Activated CD4-positive, alpha-beta T cell treated with anti-CD3 and anti-CD28 coated beads, Interleukin-2, amount 50 U/mL, for 48 hours (primary cell): ENCODE measurements around the gene THAP11.
"Not testable (repeated sequence)": the region's sequence is repeated elsewhere in the genome, so short reads cannot be mapped to it uniquely, and the experiment has no call there.

Experiments used
- DNase-seq, 2 experiments: peaks; one replicate each; pipeline ENCODE4 v3.0.0-alpha.2; 2020

The THAP11 gene

GRCh38 chr16:67864044-67864443 lies 21.9 kb downstream of the THAP11 start:
- DNase-seq = not testable (repeated sequence)

DNA sequence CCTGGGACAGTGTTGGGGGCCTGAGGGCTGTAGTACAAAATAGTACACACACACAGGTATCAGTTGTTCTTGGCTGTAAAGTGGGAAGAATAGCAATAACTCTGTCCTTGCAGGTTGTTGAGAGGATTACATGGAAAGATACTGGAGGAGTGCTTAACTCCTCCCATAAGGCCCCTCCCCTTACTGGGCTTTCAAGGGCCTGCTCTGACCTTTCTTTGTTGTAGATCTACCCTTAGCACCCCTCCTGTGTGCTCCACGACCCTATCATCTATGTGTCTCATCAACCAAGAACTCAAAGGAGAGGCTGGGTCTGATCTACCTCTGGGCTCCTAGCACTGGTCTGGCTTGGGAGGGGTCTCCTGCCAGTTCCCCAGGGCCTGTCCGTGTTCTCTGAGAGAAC lies 22.5 kb downstream of the THAP11 start:
- no peak for DNase-seq

DNA sequence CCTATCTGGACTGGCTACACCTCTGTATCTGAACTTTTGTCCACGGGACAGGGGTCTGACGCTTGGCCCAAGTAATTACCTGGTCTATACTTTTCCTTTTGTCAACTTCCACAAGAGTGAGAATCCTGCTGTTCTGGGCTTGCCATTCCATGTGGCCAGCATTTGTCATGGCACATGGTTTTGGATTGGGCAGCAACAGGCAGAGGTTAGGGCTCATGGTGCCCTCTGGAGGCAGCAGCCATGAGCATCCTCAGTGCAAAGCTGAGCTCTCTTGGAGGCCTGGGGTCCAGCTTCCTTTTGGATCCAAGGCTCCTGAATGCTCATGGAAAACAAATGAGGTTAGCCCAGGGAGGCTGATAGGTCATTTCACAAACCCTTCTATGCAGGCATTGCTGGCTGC lies 23.2 kb downstream of the THAP11 start:
- DNase-seq = no peak

- no peak for DNase-seq
These were observed 26.2 kb downstream of the THAP11 start for GRCh38 chr16:67868290-67868689.

DNA sequence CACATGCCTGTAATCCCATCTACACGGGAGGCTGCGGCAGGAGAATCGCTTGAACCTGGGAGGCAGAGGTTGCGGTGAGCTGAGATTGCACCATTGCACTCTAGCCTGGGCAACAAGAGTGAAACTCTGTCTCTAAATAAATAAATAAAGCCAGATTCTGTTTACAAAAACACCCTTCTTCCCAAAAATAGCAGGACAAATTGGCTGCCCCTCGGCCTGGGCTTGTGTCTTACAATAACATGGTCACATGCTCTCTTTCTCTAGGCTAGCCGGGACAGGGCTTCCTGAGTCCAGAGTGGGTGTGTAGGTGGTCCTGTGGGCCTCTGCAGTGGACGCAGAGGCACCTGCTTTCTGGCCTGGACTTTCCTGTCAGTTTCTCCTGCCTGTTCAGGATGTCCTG lies 27.5 kb downstream of the THAP11 start:
- DNase-seq = no peak

GRCh38 chr16:67871256-67871655 lies 29.1 kb downstream of the THAP11 start:
- no peak for DNase-seq

GRCh38 chr16:67872131-67872630 lies 30.1 kb downstream of the THAP11 start:
- no peak for DNase-seq

DNA sequence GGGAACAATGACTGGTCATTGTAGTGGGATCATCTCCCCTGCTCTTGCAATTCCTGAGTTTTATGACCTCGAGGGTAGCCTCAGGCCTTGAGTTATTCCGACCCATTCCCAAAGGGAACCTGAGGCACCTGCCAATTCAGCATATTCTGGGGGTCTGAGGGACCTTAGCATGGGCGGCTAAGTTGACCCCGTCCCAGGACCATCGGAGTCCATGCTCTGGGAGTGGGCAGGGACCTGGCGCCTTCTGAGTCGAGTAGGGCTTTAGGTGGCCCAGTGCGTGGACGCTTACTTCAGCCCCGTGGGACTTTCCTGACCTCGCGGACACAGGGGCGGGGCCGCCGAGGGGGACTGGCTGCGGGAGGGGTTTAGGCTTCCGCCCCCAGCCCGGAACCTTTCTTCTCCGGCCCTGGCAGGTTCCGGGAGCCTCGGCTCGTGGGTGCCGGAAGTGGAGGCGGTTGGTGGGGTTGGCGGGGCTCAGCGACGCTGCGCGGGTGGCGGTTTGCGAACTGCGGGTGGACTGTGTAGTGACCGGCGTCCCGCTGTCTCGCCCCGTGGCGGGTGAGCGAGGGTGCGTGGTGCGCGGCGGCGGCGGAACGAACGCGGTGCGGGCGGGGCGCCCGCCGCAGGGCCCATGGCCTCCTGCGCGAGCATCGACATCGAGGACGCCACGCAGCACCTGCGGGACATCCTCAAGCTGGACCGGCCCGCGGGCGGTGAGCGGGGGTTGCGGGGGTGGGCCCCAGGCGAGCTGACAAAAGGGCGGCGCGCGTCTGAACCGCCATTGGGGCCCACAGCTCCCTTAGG lies 30.7 kb downstream of the THAP11 start, which contains the start of gene EDC4:
TSS of gene EDC4 (plus strand) at position 422 of the 804 bp plus-strand sequence. CDS start at position 632, 210 bp downstream.
- DNase-seq = peak; percentile 91 to 93

DNA sequence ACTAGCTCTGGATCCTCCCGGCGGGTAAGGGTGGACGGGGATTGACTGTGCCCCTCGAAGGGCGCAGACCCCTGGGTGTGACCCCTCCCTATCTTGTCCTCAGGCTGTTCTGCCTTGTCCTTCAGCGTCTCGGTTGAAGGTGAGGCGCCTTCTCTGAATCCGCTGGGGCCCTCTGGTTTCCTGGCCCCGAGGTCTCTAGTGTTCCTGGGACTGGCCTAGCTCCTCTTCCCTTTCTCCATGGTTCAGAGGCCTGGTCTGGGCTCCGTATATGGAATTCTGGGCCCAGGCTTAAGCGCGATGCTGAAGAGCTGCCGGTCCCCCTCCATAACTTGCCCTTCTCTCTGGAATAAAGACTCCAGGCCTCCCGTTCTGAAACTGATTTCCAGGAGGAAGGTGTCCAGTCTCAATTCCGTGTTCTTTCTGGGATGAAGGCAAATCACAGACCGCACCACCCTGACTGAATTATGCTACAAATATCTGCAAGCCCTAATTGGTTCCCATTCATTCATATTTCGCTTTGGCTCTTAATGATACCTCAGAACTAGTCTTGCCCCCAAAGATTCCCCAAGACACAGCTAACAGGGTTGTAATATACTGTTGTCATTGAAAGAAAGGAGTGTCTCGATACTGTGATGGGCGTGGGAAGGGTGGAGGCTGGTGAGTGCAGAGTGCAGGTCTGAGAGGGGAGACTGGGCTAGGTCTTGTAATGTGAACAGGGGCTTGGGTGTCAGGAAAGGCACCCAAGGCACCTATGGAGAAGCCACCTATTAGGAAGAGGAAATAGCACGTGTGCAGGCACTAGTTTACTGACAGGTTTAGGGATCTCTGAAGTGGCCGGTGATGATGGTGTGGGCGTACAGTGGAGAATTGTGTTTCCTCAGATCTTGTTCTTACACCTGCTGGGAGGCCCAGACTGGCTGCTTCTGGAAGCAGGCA lies 31.6 kb downstream of the THAP11 start:
- peak; percentile 16 to 23 for DNase-seq

GRCh38 chr16:67874372-67874771 lies 32.3 kb downstream of the THAP11 start:
- DNase-seq = no peak

DNA sequence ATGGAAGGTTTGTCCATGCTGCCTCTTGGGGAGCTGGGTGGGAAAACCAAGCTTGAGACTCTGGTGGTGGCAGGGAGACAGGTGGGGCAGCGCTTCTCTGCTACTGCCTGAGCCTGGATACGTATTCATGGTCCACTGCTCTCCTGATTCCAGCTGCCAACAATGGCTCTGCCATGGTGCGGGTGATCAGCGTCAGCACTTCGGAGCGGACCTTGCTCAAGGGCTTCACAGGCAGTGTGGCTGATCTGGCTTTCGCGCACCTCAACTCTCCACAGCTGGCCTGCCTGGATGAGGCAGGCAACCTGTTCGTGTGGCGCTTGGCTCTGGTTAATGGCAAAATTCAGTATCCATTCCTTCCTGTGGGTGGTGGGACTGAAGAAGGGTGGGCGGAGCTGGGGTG lies 34.9 kb downstream of the THAP11 start:
- DNase-seq = no peak

DNA sequence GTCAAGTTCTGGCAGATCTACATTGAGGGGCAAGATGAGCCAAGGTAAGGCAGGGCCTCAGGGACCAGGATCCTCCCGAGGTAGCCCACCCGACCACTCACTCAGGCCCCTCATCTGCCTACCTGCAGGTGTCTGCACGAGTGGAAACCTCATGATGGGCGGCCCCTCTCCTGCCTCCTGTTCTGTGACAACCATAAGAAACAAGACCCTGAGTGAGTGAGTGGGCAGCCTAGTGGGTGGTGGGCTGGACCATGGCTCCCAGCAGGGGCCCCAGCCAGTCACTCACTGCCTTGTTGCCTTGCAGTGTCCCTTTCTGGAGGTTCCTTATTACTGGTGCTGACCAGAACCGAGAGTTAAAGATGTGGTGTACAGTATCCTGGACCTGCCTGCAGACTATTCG lies 36.1 kb downstream of the THAP11 start:
- DNase-seq = no peak

GRCh38 chr16:67878846-67879245 lies 36.7 kb downstream of the THAP11 start:
- DNase-seq = no peak

DNA sequence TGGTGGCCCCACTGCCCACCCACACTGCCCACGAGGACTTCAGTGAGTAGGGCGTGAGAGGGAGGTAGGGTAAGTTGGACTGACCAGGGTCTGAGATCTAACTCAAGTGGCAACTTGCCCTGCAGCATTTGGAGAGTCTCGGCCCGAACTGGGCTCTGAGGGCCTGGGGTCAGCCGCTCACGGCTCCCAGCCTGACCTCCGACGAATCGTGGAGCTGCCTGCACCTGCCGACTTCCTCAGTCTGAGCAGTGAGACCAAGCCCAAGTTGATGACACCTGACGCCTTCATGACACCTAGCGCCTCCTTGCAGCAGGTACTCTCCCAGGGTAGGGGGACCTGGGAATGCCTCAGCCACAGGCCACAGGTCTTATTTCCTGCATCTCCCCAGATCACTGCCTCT lies 37.3 kb downstream of the THAP11 start:
- no peak for DNase-seq

- DNase-seq = no peak
These were observed 37.8 kb downstream of the THAP11 start for GRCh38 chr16:67879936-67880335.

DNA sequence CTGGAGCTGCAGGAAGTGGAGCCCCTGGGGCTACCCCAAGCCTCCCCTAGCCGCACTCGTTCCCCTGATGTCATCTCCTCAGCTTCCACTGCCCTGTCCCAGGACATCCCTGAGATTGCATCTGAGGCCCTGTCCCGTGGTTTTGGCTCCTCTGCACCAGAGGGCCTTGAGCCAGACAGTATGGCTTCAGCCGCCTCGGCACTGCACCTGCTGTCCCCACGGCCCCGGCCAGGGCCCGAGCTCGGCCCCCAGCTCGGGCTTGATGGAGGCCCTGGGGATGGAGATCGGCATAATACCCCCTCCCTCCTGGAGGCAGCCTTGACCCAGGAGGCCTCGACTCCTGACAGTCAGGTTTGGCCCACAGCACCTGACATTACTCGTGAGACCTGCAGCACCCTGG lies 38.5 kb downstream of the THAP11 start:
- no peak for DNase-seq

DNA sequence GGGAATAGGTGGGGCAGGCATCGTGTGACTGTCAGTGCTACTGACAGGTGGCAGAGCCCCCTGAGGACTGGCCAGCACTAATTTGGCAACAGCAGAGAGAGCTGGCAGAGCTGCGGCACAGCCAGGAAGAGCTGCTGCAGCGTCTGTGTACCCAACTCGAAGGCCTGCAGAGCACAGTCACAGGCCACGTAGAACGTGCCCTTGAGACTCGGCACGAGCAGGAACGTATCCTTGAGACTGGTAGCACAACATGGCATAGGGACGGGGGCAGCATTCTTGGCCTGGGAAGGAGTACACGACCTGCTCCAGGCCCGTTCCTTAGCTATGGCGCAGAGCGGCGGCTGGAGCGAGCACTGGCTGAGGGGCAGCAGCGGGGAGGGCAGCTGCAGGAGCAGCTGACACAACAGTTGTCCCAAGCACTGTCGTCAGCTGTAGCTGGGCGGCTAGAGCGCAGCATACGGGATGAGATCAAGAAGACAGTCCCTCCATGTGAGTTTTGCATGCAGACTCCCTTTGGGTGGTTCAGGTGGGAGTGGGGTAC lies 39.6 kb downstream of the THAP11 start:
- no peak for DNase-seq

DNA sequence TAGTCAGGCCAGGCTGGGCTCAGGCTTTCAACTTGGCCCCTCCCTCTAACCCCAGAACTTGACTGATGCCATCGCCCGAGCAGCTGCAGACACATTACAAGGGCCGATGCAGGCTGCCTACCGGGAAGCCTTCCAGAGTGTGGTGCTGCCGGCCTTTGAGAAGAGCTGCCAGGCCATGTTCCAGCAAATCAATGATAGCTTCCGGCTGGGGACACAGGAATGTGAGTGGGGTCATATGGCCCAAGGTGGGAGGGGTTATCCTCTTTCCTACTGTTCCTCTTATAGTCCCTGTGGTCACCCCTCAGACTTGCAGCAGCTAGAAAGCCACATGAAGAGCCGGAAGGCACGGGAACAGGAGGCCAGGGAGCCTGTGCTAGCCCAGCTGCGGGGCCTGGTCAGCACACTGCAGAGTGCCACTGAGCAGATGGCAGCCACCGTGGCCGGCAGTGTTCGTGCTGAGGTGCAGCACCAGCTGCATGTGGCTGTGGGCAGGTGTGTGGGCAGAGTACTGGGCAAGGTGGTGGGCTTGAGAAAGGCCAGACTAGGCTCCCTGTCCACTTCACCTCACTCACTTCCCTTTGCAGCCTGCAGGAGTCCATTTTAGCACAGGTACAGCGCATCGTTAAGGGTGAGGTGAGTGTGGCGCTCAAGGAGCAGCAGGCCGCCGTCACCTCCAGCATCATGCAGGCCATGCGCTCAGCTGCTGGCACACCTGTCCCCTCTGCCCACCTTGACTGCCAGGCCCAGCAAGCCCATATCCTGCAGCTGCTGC lies 40.4 kb downstream of the THAP11 start:
- no peak for DNase-seq

DNA sequence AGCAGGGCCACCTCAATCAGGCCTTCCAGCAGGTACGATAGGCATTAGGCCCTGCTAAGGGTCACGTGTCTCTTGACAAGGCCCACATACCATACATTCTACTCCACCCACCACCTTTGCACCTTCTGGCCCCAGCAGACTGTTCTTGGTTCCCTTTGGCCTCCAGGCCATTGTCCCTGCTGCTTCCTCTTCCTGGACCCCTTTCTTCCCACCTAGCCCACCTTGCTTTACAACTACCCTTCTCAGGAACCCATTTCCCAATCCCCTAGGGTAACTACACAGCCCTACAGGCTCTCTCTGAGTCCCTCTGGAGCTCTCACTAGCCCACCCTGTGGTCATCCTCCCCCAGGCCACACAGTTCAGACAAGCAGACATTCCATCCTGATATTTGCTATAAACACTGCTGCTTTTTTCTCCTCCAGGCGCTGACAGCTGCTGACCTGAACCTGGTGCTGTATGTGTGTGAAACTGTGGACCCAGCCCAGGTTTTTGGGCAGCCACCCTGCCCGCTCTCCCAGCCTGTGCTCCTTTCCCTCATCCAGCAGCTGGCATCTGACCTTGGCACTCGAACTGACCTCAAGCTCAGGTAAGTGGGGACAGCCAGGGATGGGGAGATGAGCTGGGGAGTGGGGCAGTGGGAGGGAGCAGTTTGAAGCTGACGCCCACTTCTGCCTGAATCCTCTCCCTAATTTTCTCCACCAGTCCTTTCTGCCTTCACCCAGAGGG lies 41.2 kb downstream of the THAP11 start:
- DNase-seq = no peak

- peak; percentile 72 to 74 for DNase-seq
These were observed 41.7 kb downstream of the THAP11 start for GRCh38 chr16:67883872-67884261.

DNA sequence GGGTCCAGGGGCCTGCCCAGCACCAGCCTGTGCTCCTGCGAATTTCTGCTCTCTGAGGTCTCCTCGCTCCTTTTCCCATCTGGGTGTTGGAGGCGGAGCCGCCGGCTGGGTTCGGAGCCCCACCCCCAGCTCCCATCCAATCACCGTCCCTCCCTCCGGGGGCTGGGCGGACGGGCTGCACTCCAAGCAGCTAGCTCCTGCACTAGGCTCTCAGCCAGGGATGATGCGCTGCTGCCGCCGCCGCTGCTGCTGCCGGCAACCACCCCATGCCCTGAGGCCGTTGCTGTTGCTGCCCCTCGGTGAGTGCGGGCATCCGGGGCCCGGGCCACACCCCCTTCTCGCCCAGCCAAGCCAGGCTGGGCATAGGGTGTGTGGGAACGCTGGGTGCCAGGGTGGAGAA lies 42.6 kb downstream of the THAP11 start, which contains the start of gene NRN1L:
TSS of gene NRN1L (plus strand) at position 202 of the 400 bp plus-strand sequence. CDS start at position 221, 19 bp downstream.
- DNase-seq = no peak

- no peak for DNase-seq
These were observed 43.4 kb downstream of the THAP11 start for GRCh38 chr16:67885545-67885944.
